Fibroblast of villous mesenchyme (primary cell): ENCODE data around the gene TOGARAM1. TPM values are rescaled to one million over a fixed set of nuclear protein-coding genes. Genes with fewer than 3 reads are reported as not detected.
"Not testable (repeated sequence)": the region's sequence is repeated elsewhere in the genome, so short reads cannot be mapped to it uniquely, and the experiment has no call there.

Source experiments
- DNase-seq: peaks from one replicate; pipeline ENCODE4 v3.0.0-alpha.2; 2010; ENCODE audit warnings: low read depth
- H3K4me3 ChIP-seq: 2 replicates; pipeline ENCODE4 v1.5.1; 2011; ENCODE audit warnings: low read depth, mild to moderate bottlenecking, low read length
- total RNA-seq: library from RNA; depleted of rRNA; stranded (reverse); fragments of >200 nt; gene quantifications from 2 replicates; pipeline ENCODE4 v1.2.3, GENCODE V29; 2012
- TF ChIP-seq, protein P1 (sequence below): IDR thresholded peaks from 2 replicates; pipeline ENCODE4 v1.5.1; 2012; ENCODE audit warnings: low read depth, mild to moderate bottlenecking, low read length; ENCODE audit not compliant: insufficient read depth

TOGARAM1 gene
- total RNA-seq, 1 donor, result 22.5 TPM

DNA sequence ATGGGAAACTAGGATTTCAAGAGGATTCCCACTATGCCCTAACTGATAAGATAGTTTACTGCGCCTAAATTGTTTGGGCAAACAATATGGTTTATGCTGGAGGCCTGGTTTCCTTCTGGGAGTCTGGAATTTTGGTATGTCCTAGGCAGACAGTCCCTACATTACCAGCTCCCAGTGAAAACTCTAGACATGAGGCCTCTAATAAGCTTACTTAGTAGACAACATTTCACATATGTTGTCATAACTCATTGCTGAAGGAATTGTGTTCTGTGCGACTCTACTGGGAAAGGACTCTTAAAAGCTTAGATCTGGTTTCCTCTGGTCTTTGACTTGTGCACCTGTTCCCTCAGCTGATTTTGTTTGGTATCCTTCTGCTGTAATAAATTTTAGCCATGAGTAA, 104.0 kb downstream of the TOGARAM1 start:
- H3K4me3 ChIP-seq, result no peak overlapping the region
- peak; percentile 79 for DNase-seq
- TF ChIP-seq, protein P1, sequence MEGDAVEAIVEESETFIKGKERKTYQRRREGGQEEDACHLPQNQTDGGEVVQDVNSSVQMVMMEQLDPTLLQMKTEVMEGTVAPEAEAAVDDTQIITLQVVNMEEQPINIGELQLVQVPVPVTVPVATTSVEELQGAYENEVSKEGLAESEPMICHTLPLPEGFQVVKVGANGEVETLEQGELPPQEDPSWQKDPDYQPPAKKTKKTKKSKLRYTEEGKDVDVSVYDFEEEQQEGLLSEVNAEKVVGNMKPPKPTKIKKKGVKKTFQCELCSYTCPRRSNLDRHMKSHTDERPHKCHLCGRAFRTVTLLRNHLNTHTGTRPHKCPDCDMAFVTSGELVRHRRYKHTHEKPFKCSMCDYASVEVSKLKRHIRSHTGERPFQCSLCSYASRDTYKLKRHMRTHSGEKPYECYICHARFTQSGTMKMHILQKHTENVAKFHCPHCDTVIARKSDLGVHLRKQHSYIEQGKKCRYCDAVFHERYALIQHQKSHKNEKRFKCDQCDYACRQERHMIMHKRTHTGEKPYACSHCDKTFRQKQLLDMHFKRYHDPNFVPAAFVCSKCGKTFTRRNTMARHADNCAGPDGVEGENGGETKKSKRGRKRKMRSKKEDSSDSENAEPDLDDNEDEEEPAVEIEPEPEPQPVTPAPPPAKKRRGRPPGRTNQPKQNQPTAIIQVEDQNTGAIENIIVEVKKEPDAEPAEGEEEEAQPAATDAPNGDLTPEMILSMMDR, result no peak

DNA sequence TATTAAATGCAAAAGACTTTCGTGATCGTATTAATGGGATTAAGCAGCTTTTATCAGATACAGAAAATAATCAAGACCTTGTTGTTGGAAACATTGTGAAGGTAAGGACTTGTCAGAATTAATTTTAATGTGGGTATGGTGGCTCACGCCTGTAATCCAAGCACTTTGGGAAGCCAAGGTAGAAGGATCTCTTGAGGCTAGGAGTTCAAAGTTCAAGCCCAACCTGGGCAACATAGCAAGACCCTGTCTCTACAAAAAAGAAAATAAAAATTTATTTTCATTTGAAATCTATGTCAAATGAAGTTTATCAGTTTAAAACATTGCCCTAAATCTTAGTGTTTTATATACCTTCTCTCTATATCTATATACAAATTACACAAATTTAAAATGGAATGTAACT, 104.7 kb downstream of the TOGARAM1 start:
- TF ChIP-seq, protein P1, result no peak
- H3K4me3 ChIP-seq, result no peak overlapping the region

GRCh38 chr14:45068396-45068795, 106.4 kb downstream of the TOGARAM1 start:
- TF ChIP-seq, protein P1, result no peak
- H3K4me3 ChIP-seq, result no peak overlapping the region
- DNase-seq, result no peak

More for the DNA sequence above, 104.7 kb downstream of the TOGARAM1 start:
- DNase-seq, result no peak

DNA sequence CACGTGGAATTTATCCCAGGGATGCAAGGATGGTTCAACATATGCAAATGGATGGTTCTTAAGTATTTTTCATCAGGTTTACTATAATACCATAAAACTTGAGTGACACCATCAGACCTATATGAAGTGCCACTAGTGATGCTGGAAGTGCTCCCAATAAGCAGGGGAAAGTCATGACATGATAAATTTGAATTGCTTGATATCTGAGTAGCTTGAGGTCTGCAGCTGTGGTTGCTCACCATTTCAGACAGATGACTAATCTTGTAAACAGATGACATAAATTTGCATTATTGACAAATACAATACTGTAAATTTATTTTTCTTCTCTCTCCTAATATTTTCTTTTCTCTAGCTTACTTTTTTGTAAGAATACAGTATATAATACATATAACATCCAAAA, 108.2 kb downstream of the TOGARAM1 start:
- TF ChIP-seq, protein P1, result no peak
- peak; percentile 10 for DNase-seq
- no peak overlapping the region for H3K4me3 ChIP-seq

DNA sequence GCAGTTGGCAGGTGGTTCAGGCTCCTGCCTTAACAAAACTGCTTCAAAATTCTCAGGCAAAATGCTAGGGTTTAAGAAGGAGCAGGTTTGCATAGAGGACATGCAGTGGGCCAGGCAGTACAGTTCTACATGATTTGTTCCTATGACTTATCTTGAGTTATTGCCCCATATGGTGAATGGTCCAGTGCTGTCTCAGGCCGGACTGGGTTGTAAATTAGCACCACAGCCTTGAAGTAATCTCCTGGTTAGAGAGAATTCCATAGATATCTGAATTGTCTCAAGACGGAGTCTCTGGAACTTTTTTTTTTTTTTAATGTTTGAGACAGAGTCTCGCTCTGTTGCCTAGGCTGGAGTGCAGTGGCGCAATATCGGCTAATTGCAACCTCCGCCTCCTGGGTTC, 110.1 kb downstream of the TOGARAM1 start:
- H3K4me3 ChIP-seq, result no peak overlapping the region
- peak; percentile 64 for DNase-seq
- TF ChIP-seq, protein P1, result no peak

DNA sequence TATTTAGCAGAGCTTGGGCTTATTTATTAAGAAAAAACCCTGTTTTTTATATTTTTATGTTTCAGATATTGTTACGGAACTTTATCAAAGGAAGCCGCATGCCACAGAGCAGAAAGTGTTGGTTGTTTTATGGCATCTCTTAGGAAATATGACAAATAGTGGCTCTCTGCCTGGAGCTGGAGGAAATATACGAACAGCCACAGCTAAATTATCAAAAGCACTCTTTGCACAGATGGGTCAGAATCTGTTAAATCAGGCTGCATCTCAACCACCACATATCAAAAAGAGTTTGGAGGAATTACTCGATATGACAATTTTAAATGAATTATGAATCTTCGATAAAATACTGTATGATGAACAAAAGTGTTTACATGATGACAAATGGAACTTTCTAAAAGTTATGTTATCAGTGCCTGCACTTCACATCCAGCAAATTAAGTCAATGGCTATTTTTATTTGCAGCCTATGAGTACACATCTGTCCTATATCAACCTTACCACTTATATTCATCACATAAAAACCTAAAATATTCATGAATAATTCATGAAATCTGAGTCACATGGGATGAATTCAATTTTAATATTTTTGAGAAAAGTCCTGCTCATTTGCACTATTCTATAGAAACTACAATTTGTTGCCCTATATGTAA, 111.4 kb downstream of the TOGARAM1 start:
- TF ChIP-seq, protein P1, result no peak
- no peak for DNase-seq
- H3K4me3 ChIP-seq, result no peak overlapping the region

DNA sequence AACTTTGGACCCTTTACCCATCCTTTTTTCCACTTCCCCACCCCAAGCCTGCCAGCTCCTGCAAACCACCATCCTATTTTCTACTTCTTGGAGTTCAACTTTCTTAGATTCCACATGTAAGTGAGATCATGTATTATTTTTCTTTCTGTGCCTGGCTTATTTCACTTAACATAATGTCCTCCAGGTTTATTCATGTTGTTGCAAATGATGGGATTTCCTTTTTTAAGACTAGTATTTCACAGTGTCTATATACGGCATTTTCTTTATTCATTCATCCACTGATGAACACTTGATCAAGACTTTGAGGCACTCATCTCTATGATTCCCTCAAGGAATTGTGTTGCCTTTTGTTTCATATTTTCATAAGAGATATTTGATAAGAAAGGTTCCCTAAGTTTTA, 116.3 kb downstream of the TOGARAM1 start:
- H3K4me3 ChIP-seq, result no peak overlapping the region
- TF ChIP-seq, protein P1, result no peak
- DNase-seq, result no peak

GRCh38 chr14:45080416-45080968, 118.5 kb downstream of the TOGARAM1 start:
- H3K4me3 ChIP-seq, DNase-seq: not testable (repeated sequence)

GRCh38 chr14:45081096-45081495, 119.1 kb downstream of the TOGARAM1 start:
- H3K4me3 ChIP-seq, DNase-seq: not testable (repeated sequence)
